HG02610 (cell line): ENCODE data around the gene SIX4.

Experiments used
- ATAC-seq: cut with Tn5 transposase; IDR thresholded peaks from one replicate; pipeline ENCODE4 v1.9.1; 2021; ENCODE audit warnings: mild to moderate bottlenecking, moderate library complexity; ENCODE audit not compliant: unreplicated experiment

The SIX4 gene

GRCh38 chr14:60662982-60663381 is 61.2 kb downstream of the SIX4 start:
- ATAC-seq: no peak

GRCh38 chr14:60661721-60662120 is 62.4 kb downstream of the SIX4 start:
- no peak for ATAC-seq
